GM21529 (cell line): ENCODE data around the gene PLD6.
"Not testable (repeated sequence)": the region's sequence is repeated elsewhere in the genome, so short reads cannot be mapped to it uniquely, and the experiment has no call there.

Experiments
- ATAC-seq: cut with Tn5 transposase; IDR thresholded peaks from one replicate; pipeline ENCODE4 v1.9.1; 2021; ENCODE audit not compliant: unreplicated experiment

PLD6 gene

GRCh38 chr17:17177176-17177575, 29.0 kb downstream of the PLD6 start:
- ATAC-seq, result no peak

GRCh38 chr17:17176341-17176740, 29.8 kb downstream of the PLD6 start:
- no peak for ATAC-seq

- no peak for ATAC-seq
Observed at GRCh38 chr17:17175917-17176316, 30.2 kb downstream of the PLD6 start.

- no peak for ATAC-seq
Observed at GRCh38 chr17:17175340-17175739, 30.8 kb downstream of the PLD6 start.

GRCh38 chr17:17173921-17174320, 32.2 kb downstream of the PLD6 start:
- ATAC-seq, result no peak

- ATAC-seq, result no peak
Observed at GRCh38 chr17:17172990-17173389, 33.1 kb downstream of the PLD6 start.

GRCh38 chr17:17172001-17172939, 33.9 kb downstream of the PLD6 start:
- ATAC-seq, result no peak

- ATAC-seq, result no peak
Observed at GRCh38 chr17:17171186-17171585, 34.9 kb downstream of the PLD6 start.

- no peak for ATAC-seq
Observed at GRCh38 chr17:17170346-17170985, 35.7 kb downstream of the PLD6 start.

- ATAC-seq, result no peak
Observed at GRCh38 chr17:17169396-17169795, 36.7 kb downstream of the PLD6 start.

GRCh38 chr17:17168401-17168800, 37.7 kb downstream of the PLD6 start:
- ATAC-seq, result no peak

GRCh38 chr17:17167986-17168385, 38.1 kb downstream of the PLD6 start:
- ATAC-seq, result no peak

GRCh38 chr17:17167356-17167755, 38.8 kb downstream of the PLD6 start:
- ATAC-seq, result no peak

- ATAC-seq, result no peak
Observed at GRCh38 chr17:17166446-17166845, 39.7 kb downstream of the PLD6 start.

GRCh38 chr17:17165666-17166308, 40.3 kb downstream of the PLD6 start:
- ATAC-seq, result no peak

GRCh38 chr17:17164676-17165075, 41.5 kb downstream of the PLD6 start:
- ATAC-seq, result no peak

- ATAC-seq, result no peak
Observed at GRCh38 chr17:17164156-17164555, 42.0 kb downstream of the PLD6 start.

- no peak for ATAC-seq
Observed at GRCh38 chr17:17161759-17162158, 44.4 kb downstream of the PLD6 start.

- no peak for ATAC-seq
Observed at GRCh38 chr17:17161121-17161520, 45.0 kb downstream of the PLD6 start.

- no peak for ATAC-seq
Observed at GRCh38 chr17:17159571-17159970, 46.6 kb downstream of the PLD6 start.

- ATAC-seq, result not testable (repeated sequence)
Observed at GRCh38 chr17:17158506-17158905, 47.6 kb downstream of the PLD6 start.

- no peak for ATAC-seq
Observed at GRCh38 chr17:17157041-17157440, 49.1 kb downstream of the PLD6 start.
